Ovary (tissue), 3 donors: Measurements from ENCODE around the gene TLCD3A.

Source experiments
- CTCF ChIP-seq, 3 donors: fragments of 450-650 bp in 2 of 3; fragments of 200-600 bp in 1 of 3; IDR thresholded peaks; one replicate each; pipeline versions ENCODE4 v1.5.1 to v1.8.0; 2016 to 2022; ENCODE audit warnings: antibody characterized with exemption in 3 of 3, mild to moderate bottlenecking in 1 of 3
- EP300 ChIP-seq: sonication (generic); formaldehyde crosslinking; IDR thresholded peaks from one replicate; pipeline ENCODE4 v1.6.1; 2017; ENCODE audit warnings: antibody characterized with exemption
- POLR2A ChIP-seq: fragments of 450-650 bp; IDR thresholded peaks from one replicate; pipeline ENCODE4 v1.6.1; 2017; ENCODE audit warnings: antibody characterized with exemption, mild to moderate bottlenecking, moderate library complexity
- donor health status: DM: no; HTN: no; CAD: no.

GRCh38 chr17:726271-726919 lies 6.0 kb upstream of the TLCD3A start:
- TF ChIP-seq CTCF (IDR thresholded peaks at IDR 0.05) (no peak), EP300 (no peak), POLR2A (no peak)
